ENCODE data around the gene EOLA2. TPM values are rescaled to one million over a fixed set of nuclear protein-coding genes. Genes with fewer than 3 reads are reported as not detected.
A peak's percentile ranks its signal among the peaks of the same experiment; 100 is the strongest.
"Not testable (repeated sequence)": the region's sequence is repeated elsewhere in the genome, so short reads cannot be mapped to it uniquely, and the experiment has no call there.

EOLA2 gene
- total RNA-seq, 1 donor from 2014 or later: 19.6 TPM

GRCh38 chrX:149932150-149932549, 6.1 kb downstream of the EOLA2 start:
- ATAC-seq: not testable (repeated sequence)

GRCh38 chrX:149931355-149931754, 6.9 kb downstream of the EOLA2 start:
- not testable (repeated sequence) for ATAC-seq

GRCh38 chrX:149929400-149929799, 8.9 kb downstream of the EOLA2 start, which contains the start of gene HSFX4:
Gene HSFX4 (plus strand): TSS chrX:149929573. CDS start chrX:149929645, 72 bp downstream.
- not testable (repeated sequence) for ATAC-seq

GRCh38 chrX:149928635-149929034, 9.7 kb downstream of the EOLA2 start:
- ATAC-seq: not testable (repeated sequence)

- not testable (repeated sequence) for ATAC-seq
Observed at GRCh38 chrX:149927964-149928258, 10.4 kb downstream of the EOLA2 start.

- peak; percentile 42 for ATAC-seq
Observed at GRCh38 chrX:149927245-149927963, 10.9 kb downstream of the EOLA2 start.

GRCh38 chrX:149924434-149924833, 13.9 kb downstream of the EOLA2 start:
- ATAC-seq: not testable (repeated sequence)

- not testable (repeated sequence) for ATAC-seq
Observed at GRCh38 chrX:149923836-149924235, 14.5 kb downstream of the EOLA2 start.

GRCh38 chrX:149916745-149917392, 21.4 kb downstream of the EOLA2 start:
- ATAC-seq: no peak

GRCh38 chrX:149910178-149910695, 28.1 kb downstream of the EOLA2 start:
- no peak for ATAC-seq

- peak; percentile 33 for ATAC-seq
Observed at GRCh38 chrX:149909324-149910177, 28.7 kb downstream of the EOLA2 start.

- ATAC-seq: no peak
Observed at GRCh38 chrX:149908727-149909126, 29.6 kb downstream of the EOLA2 start.

GRCh38 chrX:149908308-149908707, 30.0 kb downstream of the EOLA2 start:
- no peak for ATAC-seq

GRCh38 chrX:149903889-149904748, 34.2 kb downstream of the EOLA2 start:
- ATAC-seq: no peak

- ATAC-seq: no peak
Observed at GRCh38 chrX:149898554-149898953, 39.7 kb downstream of the EOLA2 start.

GRCh38 chrX:149890828-149891227, 47.5 kb downstream of the EOLA2 start:
- ATAC-seq: not testable (repeated sequence)

Other genes starting within 250 kb of the EOLA2 start
- gene MAGEA11, start 226.4 kb downstream of the EOLA2 start, total RNA-seq: not detected
- 0.32 TPM for gene HSFX1, start 164.4 kb downstream of the EOLA2 start, total RNA-seq
- gene MAGEA9, start 156.6 kb downstream of the EOLA2 start, total RNA-seq: not detected
- gene MAGEA8, start 57.3 kb downstream of the EOLA2 start, total RNA-seq: not detected
- gene HSFX4, start 8.9 kb downstream of the EOLA2 start, total RNA-seq: not detected